GM18526 (cell line): ENCODE data around the gene ANTXR2.

Source experiments
- POLR2A ChIP-seq: IDR thresholded peaks from 3 replicates; pipeline ENCODE4 v1.6.1; 2011; ENCODE audit not compliant: insufficient read length; ENCODE audit errors: extremely low read depth

The ANTXR2 gene

DNA sequence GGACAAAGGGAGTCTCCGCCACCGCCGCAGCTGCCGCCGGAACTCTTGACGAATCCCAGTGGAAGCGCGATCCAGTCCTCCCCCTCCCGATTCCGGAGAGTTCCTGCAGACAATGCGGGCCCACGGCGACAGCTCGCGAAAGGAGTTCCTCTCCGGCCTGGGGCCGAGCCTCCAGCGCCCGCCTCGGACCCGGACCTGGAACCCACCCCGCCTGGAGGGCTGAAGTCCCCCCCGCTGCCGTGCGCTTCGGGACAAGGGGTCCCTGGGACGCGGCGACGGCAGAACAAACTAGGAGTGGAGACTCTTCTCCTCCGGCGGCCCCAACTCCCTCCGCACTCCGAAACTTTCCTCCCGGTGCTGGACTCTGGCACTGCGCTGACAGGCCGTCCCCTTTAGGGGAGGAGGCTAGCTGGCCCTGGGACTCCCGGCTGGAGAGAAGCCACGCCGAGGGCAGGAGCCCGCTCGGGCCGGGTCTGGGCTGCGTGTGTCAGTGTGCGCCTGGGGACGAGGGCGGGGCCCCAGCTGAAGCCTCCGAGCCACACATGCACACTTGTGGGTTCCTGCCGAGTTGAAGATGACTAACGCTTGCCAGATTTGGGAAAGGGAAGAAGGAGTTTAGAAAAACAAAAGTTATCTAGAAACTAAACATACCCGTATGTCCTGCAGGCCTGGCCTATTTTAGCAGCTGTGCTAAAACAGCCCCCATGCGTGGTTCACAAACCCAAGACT is at the start of gene ANTXR2:
TSS of gene ANTXR2 (minus strand) at position 486 of the 729 bp plus-strand sequence. CDS start 669 bp downstream, outside the sequence.
- peak; percentile 35 for TF ChIP-seq POLR2A

DNA sequence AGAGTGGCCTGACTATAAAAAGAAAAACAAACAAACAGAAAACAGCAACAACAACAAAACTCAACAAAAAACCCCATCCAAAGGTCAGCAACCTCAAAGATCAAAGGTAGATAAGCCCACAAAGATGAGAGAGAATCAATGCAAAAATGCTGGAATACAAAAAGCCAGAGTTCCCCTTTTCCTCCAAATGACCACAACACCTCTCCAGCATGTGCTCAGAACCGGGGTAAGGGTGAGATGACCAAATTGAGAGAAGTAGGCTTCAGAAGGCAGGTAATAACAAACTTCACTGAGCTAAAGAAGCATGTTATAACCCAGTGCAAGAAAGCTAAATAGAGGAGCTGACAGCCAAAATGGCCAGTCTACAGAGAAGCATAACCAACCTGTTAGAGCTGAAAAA is 43.5 kb upstream of the ANTXR2 start:
- TF ChIP-seq POLR2A = no peak

DNA sequence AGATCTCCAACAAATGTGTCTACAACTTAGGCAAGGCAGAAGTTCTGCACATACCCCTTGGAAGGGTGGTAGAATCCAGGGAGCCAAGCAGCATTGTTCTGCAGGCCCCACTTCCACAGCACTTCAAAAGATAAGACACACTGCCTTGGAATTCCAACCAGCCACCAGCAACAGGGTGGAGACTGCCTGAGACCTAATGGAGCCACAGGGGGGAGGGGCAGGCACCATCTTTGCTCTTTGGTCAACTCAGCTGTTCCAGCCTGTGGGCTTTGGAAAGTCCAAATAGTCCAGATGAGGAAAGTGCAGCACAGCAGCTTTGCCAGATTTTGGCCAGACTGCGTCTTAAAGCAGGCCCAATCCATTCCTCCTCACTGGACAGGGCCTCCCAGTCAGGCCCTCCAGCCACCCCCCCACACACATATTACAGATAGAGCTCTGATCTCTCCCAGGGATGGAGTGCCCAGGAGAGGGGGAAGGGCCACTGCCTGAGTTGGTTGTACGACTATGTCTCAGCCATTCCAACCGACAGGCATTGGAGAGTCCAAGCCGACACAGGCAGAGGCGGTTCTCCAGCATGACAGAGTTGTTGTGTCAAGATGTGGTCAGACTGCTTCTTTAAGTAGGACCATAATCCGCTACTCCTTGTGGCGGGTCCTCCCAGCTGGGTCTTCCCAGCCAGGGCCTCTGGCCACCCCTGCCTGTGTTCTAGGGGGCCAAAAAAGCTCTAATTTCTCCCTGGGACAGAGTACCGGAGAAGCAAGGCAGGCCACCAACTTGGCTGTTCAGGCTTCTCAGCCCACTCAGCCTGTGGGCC is 42.5 kb upstream of the ANTXR2 start:
- TF ChIP-seq POLR2A = no peak

DNA sequence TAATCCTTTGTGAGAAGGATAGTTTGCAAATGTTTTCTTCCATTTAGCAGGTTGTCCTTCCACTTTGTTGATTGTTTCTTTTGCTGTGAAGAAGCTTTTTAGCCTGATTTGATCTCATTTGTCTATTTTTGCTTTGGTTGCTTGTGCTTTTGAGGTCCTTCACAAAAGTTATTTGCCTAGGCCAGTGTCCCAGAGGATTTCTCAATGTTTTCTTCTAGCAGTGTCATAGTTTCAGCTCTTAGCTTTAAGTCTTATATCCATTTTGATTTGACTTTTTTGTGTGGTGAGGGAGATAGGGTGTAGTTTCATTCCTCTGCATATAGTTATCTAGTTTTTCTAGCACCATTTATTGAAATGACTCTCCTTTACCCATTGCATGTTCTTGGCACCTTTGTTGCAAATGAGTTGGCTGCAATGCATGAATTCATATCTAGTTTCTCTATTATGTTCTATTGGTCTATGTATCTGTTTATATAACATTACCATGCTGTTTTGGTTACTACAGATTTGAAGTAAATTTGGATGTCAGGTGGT is 41.8 kb upstream of the ANTXR2 start:
- no peak for TF ChIP-seq POLR2A

DNA sequence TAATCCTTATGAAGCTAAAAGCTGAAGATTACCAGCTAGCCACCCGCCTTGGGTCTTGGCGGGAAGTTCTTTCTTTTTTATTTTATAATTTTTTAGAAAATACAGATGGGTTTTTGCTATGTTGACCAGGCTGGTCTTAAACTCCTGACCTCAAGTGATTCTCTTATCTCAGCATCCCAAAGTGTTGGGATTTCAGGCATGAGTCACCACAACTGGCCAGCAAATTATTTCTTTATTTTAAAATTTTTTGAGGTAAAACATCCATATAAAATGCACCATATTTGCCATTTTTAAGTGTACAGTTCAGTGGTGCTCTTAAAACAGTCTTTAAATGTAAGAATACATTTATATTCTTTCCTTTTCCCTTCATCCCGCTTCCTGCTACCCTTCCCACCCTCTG is 40.6 kb upstream of the ANTXR2 start:
- TF ChIP-seq POLR2A = no peak

DNA sequence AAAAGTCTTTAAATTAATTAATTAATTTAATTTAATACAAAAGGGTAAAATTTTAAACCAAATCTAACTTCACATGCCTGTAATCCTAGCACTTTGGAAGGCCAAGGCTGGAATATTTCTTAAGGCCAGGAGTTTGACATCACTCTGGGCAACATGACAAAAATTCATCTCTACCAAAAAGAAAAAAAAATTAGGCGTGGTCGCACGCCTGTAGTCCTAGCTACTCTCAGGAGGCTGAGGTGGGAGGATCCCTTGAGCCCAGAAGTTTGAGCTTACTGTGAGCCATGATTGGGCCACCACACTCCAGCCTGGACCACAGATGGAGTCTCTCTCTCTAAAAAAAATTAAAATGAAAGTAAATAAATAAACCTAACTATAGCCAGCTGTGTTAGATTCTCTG is 39.2 kb upstream of the ANTXR2 start:
- TF ChIP-seq POLR2A = no peak

DNA sequence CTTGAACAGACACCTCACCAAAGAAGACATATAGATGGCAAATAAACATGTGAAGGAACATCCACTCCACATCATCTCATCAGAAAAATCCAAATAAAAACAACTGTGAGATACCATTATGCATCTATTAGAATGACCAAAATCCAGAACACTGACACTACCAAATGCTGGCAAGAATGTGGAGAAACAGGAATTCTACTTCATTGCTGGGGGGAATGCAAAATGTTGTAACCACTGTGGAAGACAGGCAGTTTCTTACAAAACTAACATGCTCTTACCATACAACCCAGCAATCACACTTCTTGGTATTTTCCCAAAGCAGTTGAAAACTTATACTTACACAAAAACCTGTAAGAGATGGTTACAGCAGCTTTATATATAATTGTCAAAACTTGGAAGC is 38.2 kb upstream of the ANTXR2 start:
- TF ChIP-seq POLR2A = no peak

DNA sequence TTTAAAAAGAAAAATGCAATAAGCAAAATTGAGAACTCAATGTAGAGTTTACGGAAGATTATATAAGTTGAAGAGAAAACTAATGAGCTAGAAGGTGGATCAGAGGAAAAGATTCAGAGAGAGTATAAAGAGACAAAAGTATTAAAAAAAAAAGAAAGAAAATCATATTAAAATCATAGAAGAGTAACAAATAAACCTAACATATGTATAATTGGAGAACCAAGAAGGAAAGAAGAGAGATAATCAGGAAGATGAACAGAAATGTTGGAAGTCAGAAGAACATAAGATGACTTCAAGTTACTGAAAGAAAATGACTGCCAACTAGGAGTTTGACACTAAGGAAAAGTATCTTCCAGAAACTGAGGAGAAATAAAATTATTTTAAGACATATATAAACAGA is 34.3 kb upstream of the ANTXR2 start:
- TF ChIP-seq POLR2A = no peak

DNA sequence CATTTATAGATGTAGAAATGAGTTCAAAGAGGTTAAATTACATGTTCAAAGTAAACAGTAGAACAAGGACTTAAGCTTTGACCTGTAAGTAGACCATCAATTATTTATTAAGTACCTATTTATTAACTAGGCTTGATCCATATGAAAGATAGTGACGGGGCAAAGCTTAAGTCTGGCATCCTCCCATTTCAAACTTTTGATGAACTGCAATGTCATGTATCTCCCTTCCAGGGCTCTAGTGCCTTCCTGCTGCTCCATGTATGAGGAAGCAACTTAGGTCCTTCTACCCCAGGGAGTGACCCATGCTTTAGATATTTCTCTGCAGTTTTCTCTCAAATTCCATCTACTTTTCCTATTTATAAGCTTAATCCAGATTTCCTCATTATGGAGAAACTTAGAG is 31.9 kb upstream of the ANTXR2 start:
- no peak for TF ChIP-seq POLR2A

DNA sequence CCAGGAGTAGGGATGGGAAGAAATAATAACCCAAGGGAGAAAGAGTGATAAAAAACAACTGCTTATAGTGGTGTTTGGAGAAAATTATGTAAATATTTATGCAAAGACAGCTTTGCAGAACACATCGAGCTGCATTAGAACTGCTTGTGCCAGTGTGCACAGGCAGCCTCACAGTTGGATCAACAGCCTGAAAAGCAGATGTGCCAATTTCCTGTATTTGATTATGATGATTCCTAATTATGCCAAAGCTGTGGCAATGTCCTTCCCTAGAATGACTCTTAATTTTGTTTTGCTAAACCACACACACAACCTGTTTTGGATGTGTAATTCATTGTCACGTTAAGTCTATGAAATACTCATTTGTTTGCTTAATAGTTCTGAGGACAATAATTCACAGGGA is 30.6 kb upstream of the ANTXR2 start:
- TF ChIP-seq POLR2A = no peak

DNA sequence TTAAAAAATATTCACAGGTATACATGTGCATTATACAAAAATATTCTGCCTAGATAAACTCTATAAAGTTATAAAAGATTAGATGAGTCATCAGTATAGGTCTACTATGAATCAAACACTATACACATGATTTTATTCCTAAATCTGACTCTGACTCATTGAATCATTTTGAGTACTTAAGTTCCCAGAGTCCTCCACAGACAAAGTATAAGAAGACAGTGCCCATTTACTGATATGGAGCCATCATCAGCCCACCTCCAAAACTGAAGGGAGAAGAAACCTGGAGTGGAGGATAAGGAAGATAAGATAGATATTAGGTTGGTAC is 28.7 kb upstream of the ANTXR2 start:
- TF ChIP-seq POLR2A = no peak

DNA sequence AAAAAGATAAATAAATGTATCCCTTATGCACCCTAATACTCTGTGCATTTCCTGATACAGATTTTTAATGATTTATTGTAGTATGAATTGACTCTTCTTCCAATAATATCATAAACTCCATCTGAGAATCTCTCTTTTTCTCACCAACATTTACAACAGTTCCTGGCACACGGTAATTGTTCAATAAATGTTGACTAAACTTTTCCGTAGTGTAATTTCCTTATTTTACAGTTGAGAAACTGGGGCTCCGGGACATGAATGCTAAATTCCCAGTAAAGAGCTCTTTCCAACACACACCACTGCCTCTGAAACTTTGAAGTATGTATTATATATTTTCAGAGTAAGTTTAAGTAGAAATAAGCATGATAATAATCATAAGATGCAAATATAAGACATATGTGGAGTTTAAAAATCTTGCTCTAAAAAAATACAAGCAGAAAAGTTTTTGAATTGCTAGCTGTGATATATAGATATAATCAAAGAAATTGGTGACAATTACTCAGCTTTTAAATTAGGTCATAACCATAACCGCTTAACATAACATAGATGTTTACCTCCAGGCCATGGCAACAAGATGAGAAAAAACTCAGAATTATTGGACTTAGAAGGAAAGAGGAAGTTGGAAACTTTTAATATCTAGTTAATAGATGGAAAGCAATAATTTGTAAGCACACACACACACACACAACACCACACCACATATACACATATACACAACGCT is 28.2 kb upstream of the ANTXR2 start:
- TF ChIP-seq POLR2A = no peak

DNA sequence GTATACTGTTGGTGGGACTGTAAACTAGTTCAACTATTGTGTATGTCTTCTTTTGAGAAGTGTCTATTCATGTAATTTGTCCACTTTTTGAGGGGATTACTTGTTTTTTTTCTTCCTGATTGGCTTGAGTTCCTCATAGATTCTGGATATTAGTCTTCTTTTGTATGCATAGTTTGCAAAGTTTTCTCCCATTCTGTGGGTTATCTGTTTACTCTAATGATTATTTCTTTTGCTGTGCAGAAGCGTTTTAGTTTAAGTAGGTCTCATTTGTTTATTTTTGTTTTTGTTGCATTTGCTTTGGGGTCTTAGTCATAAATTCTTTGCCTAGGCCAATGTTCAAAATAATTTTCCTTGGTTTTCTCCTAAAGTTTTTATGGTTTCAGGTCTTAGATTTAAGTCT is 26.6 kb upstream of the ANTXR2 start:
- TF ChIP-seq POLR2A = no peak

DNA sequence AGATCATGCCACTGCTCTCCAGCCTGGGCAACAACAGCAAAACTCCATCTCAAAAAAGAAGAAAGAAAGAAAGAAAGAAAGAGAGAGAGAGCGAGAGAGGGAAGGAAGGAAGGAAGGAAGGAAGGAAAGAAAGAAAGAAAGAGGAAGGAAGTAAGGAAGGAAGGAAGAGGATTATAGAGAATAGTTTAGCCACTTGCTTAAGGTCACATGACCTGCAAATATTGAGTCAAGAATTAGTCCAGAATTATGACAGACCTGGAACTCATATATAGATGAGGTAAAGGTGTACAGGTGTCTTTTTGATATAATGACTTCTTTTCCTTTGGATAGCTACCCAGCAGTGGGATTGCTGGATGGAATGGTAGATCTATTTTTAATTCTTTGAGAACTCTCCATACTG is 25.6 kb upstream of the ANTXR2 start:
- TF ChIP-seq POLR2A = no peak

DNA sequence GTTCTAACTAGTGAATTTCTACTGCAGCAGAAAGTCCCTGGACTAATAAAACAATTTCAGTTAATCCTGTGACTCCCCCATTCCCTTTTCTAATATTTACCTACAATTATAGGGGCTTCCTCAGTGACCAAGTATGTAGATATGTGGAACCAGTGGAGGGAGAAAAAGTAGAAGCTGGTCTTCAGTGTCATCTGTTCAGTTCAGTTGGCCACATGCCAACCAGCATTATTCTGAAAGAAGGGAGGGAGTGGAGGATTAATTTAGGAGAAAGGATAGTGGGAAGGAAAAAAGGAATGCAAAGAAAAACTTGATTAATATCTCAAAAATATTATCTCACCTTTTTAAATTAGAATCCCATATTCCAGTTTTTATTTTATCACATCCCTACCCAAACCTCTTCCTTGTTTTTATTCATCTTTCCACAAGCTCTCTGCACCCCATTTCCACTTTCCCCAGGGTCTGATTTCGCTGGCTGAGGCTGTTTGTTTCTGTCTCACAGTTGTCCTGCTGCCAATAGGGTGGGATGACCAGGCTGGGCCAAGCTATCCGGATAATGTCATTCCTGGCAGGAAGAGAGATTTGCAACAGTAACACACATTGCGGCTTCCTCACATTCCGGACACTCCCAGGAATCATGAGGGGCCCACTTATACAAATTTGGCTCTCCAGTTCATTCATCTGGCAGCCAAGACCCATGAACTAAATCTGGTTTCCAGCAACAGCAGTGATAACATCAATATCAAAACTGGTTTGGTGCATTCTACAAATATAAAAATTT is 24.6 kb upstream of the ANTXR2 start:
- TF ChIP-seq POLR2A = no peak
